D721Med (cell line): ENCODE measurements around the gene ZNF821.

Experiments used
- DNase-seq: peaks from one replicate; pipeline ENCODE4 v3.0.0; 2011; ENCODE audit warnings: low spot score; ENCODE audit not compliant: insufficient read length
- FAIRE-seq: peaks from 2 replicates; lab custom pipeline; 2011; peaks lifted over from hg19 to GRCh38; lab: Jason Lieb, UNC
- TF ChIP-seq, protein P1 (sequence below): IDR thresholded peaks from 2 replicates; pipeline ENCODE4 v1.5.1; 2012; ENCODE audit warnings: mild to moderate bottlenecking, control low read depth; ENCODE audit not compliant: insufficient read depth; ENCODE audit errors: missing control alignments

Gene ZNF821

DNA sequence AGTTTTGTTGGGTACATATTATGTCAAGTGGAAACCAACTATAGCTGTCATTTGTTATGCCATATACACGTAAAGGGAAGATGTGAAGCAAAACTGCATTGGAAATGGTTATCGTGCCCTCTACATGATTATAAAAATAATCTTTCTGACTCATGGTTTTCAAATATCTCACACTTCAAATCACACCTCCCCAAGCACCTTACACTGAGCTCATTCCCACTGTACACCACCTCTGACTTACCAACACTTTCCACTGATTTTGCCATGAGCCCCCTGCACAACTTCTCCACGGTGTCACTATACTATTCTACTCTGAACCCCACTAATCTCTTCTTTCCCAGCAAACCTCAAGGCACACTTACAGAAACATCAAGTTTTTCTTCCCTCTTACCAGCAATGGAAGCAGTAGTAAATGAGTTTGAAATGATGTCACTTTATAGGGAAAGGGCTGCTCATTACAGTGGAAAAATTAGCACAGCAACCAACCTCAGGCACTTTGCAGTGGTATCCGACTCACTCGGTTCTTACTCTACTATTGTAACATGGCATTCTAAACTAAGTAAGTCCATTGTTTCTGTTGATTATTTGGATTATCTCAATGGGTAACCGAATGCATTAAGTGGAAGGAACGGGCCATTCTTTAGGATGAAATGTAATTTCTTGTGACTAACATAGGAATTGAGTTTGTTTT, 18.7 kb downstream of the ZNF821 start:
- FAIRE-seq (no peak), DNase-seq (no peak)
- TF ChIP-seq, protein P1, sequence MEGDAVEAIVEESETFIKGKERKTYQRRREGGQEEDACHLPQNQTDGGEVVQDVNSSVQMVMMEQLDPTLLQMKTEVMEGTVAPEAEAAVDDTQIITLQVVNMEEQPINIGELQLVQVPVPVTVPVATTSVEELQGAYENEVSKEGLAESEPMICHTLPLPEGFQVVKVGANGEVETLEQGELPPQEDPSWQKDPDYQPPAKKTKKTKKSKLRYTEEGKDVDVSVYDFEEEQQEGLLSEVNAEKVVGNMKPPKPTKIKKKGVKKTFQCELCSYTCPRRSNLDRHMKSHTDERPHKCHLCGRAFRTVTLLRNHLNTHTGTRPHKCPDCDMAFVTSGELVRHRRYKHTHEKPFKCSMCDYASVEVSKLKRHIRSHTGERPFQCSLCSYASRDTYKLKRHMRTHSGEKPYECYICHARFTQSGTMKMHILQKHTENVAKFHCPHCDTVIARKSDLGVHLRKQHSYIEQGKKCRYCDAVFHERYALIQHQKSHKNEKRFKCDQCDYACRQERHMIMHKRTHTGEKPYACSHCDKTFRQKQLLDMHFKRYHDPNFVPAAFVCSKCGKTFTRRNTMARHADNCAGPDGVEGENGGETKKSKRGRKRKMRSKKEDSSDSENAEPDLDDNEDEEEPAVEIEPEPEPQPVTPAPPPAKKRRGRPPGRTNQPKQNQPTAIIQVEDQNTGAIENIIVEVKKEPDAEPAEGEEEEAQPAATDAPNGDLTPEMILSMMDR: no peak

DNA sequence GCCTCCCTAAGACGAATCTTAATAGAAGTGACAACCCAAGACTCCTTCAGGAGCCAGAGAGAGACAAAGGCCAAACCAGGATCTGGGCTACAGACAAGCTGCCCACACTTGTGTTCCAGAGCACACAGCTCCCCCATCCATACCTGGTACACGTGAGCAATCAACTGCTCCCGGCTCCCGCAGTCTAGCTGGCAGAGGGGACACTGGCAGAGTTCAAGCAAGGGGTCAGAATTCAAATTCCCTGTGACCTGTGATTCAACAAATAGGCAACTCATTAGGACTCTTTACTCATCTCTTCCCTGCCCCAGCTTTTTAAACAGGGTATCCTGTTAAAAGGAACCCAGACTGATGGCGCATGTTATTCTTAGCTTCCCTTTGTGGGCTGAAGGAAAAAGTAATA, 20.0 kb downstream of the ZNF821 start:
- TF ChIP-seq, protein P1: no peak
- FAIRE-seq (no peak), DNase-seq (no peak)

DNA sequence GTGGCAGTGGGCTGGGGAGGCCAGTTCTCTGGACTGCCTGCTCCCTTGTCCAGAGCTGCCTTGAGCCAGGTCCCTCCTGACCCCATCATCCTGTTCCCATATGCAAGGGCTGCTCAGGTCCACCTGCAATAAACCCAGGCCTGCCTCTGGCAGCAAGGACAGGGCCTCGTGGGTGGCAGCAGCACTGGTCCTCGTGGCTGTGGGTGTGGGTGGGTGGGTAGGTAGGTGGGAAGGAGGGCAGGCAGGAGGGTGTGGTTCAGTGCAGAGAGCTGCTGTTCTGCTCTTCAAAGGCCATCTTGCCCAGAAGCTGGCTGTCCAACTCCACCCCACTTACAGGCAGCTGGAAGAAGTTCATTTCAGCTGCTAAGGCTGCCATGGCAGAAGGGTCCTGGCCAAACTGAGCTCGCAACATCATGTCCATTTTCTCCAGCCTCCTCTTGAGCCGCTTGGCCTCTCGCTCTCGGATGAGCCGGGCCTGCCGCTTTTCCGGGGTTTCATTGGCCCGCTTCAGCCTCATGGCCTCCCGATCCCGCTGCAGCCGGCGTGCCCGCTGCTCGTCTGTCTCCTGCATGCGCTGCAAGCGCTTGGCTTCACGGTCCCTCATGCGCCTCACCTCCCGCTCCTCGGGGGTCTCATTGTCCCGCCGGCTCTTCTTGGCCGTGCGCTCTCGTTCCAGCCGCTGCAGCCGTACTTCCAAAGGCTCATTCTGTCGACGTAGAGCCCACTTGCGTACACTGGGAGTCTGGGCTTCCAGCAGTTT, 24.0 kb downstream of the ZNF821 start:
- FAIRE-seq (no peak), DNase-seq (no peak)
- TF ChIP-seq, protein P1: no peak

DNA sequence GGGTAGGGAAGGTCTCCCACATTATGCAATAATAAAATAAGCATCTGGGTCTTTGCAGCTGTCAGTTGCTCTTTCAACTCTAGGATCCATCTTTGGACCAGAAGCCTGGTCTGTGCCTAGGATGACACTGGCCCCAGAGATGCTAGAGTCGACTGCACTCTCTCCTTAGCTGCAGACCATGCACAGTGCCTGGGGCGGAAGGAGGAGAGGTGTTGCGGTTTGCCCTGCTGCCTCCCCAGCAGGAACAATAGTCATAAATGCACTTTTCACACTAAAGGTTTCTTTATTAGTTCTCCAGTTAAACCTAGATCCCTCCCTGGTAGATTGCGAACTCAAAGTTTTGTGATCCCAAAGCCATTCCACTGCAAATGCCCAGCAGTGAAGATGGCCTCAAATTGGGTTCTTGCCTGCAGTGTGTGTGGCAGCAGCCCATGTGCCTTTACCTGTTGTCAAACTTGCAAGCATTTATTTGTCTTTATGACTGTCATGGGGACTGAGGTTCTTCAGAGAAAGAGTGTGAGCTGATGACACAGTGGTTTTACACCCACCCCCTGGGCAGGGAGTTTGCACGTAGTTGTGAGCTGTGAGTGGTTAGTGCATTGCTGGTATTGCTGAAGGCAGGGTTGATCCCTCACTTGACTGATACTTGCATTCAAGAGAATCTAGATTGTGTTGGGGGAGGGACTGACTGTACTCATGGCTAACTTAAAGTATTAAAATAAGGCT, 27.9 kb downstream of the ZNF821 start:
- TF ChIP-seq, protein P1: no peak
- DNase-seq: no peak
- no peak for FAIRE-seq

DNA sequence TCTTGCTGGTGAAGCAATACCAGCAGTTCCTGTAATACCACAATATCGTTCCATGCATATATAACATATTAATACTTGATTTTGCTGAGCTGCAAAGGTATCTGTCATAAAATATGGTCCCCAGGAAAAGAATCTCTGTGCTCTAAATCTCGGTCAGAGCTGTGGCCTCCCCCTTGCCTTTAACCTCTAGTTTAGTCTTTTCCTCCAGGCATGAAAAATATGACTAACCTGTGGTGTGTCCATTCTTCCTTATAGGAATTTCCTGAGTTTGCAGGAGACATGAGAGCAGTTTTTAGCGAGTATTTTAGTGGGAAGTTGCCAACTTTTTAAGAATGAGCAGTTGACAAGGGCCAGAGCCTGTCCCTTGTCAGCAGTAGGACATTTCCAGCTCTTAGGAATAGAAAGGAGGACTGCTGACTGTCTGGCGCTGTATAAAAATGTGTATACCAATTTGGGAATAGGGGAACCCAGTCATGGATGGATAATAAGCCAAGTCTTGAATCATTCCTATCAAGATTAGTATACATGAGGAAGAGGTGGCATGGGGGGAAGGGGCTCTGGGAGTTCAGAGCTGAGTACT, 29.5 kb downstream of the ZNF821 start:
- TF ChIP-seq, protein P1: no peak
- no peak for DNase-seq

DNA sequence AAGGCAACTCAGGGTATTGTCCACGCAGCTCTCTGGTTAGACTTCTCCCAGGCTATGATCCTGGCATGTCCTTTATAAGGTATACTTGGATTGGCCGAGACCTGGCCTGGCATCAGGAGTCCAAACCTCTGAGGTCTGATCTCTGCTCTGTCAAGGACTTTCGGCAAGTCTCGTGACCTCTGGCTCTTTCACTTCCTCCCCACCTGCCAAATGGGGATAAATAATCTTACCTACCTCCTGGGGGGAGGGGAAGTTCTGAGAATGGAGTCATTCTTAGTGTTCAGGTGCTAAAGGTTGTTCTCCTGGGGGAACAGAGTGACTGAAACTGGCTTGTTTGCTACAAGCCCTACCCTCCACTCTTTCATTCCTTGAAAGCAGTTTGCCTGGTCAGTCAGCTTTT, 30.6 kb downstream of the ZNF821 start:
- TF ChIP-seq, protein P1: no peak
- DNase-seq: no peak
- no peak for FAIRE-seq

More for the DNA sequence above, 29.5 kb downstream of the ZNF821 start:
- FAIRE-seq: no peak
